Measurements from ENCODE around the gene RTN4. TPM values are rescaled to one million over a fixed set of nuclear protein-coding genes. Genes with fewer than 3 reads are reported as not detected.

The RTN4 gene
- total RNA-seq, 1 experiment from 2014 or later: 342 TPM

DNA sequence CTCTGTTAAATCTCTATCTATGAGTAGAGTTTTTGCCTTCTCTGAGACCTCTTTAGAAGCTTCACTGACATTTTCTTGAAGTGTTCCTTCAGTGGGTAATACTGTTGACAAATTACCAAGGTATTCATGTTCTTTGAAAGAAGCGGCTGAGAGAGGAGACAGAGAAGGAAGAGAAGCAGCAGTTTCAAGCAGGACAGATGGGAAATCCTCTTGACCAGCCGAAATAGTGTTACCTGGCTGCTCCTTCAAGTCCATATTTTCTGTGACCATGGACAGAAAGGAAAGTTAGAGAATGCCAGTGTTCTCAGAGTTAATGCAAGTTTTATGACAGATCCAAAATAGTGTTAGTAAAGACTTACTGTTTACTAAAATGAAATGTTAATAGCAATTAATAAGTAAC lies 23.0 kb downstream of the RTN4 start:
- H3K4me2 ChIP-seq: no peak overlapping the region
- H3K27me3 ChIP-seq (ENCODE audit: insufficient read depth, low read depth): no peaks in the 10 kb centered on the region
- DNase-seq: no peak
- TF ChIP-seq, protein P1, sequence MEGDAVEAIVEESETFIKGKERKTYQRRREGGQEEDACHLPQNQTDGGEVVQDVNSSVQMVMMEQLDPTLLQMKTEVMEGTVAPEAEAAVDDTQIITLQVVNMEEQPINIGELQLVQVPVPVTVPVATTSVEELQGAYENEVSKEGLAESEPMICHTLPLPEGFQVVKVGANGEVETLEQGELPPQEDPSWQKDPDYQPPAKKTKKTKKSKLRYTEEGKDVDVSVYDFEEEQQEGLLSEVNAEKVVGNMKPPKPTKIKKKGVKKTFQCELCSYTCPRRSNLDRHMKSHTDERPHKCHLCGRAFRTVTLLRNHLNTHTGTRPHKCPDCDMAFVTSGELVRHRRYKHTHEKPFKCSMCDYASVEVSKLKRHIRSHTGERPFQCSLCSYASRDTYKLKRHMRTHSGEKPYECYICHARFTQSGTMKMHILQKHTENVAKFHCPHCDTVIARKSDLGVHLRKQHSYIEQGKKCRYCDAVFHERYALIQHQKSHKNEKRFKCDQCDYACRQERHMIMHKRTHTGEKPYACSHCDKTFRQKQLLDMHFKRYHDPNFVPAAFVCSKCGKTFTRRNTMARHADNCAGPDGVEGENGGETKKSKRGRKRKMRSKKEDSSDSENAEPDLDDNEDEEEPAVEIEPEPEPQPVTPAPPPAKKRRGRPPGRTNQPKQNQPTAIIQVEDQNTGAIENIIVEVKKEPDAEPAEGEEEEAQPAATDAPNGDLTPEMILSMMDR (conservative IDR thresholded peaks at IDR 0.05): no peak
- TF ChIP-seq EZH2 (IDR thresholded peaks at IDR 0.05; ENCODE audit: low read depth): no peak
- peaks cover 94% of the 10 kb centered on the region for H3F3A ChIP-seq (ENCODE audit: insufficient read depth, low read depth)
- H3K79me2 ChIP-seq (ENCODE audit: low read depth): peaks cover 100% of the 10 kb centered on the region
- ChIA-PET CTCF (no interaction called here), POLR2A (ENCODE audit: unreplicated experiment) (no interaction called here)
- no TSS peak for BruUV-seq (replicated peaks)
- peaks cover 28% of the 10 kb centered on the region for H3K4me1 ChIP-seq (replicated peaks; ENCODE audit: insufficient read depth)
- peaks cover 100% of the 10 kb centered on the region for H4K20me1 ChIP-seq (ENCODE audit: insufficient read depth)
- H3K9me2 ChIP-seq (ENCODE audit: insufficient read depth): 0 out of 2 replicates have a peak, but pooled peaks cover 3% of the 10 kb centered on the region
- H2AFZ ChIP-seq: no peak overlapping the region
- H3K36me3 ChIP-seq (ENCODE audit: low read depth): peaks cover 55% of the 10 kb centered on the region
- intact Hi-C loops (cut with micrococcal nuclease; ENCODE audit: unreplicated experiment): no loop called here
- H3K9me3 ChIP-seq (ENCODE audit: insufficient read depth, low read depth): no peaks in the 10 kb centered on the region
- H3K27ac ChIP-seq: 0 out of 2 replicates have a peak overlapping the region, but pooled peaks have one; percentile 7
- H3K4me3 ChIP-seq: no peak overlapping the region

DNA sequence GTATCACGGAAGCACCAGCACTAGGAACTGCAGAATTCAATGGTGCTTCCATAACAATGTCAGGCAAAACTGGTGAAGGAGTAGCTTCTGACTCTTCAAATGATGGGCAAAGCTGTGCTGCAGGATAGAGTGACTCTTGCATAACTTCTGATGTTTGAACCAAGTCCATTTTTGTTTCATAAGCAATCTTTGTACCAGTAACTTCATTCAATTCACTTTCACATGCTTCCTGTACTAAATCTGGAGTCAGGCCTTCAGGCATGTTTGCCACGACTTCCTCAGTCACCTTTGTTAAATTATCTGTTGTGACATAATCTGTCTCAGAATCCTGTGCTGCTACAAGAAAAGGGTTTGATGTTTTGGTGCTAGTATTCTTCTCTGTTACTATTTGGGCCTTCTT lies 24.0 kb downstream of the RTN4 start:
- Histone ChIP-seq H3K4me3 (no peak overlapping the region), H3K4me2 (no peak overlapping the region), H3K9me3 (ENCODE audit: insufficient read depth, low read depth) (no peaks in the 10 kb centered on the region), H3K4me1 (replicated peaks; ENCODE audit: insufficient read depth) (peaks cover 24% of the 10 kb centered on the region), H3K9me2 (ENCODE audit: insufficient read depth) (0 out of 2 replicates have a peak, but pooled peaks cover 3% of the 10 kb centered on the region), H3K27ac (peak overlapping the region; percentile 7; the same call in 1 of the 2 replicates), H3K79me2 (ENCODE audit: low read depth) (peaks cover 100% of the 10 kb centered on the region), H3F3A (ENCODE audit: insufficient read depth, low read depth) (peaks cover 94% of the 10 kb centered on the region), H3K27me3 (ENCODE audit: insufficient read depth, low read depth) (no peaks in the 10 kb centered on the region), H2AFZ (no peak overlapping the region), H4K20me1 (ENCODE audit: insufficient read depth) (peaks cover 100% of the 10 kb centered on the region), H3K36me3 (ENCODE audit: low read depth) (peaks cover 57% of the 10 kb centered on the region)
- ChIA-PET POLR2A (ENCODE audit: unreplicated experiment) (no interaction called here), CTCF (no interaction called here)
- no peak for DNase-seq
- TF ChIP-seq, protein P1 (conservative IDR thresholded peaks at IDR 0.05): no peak
- TF ChIP-seq EZH2 (IDR thresholded peaks at IDR 0.05; ENCODE audit: low read depth): no peak
- no TSS peak for BruUV-seq (replicated peaks)
- intact Hi-C loops (cut with micrococcal nuclease; ENCODE audit: unreplicated experiment): no loop called here

DNA sequence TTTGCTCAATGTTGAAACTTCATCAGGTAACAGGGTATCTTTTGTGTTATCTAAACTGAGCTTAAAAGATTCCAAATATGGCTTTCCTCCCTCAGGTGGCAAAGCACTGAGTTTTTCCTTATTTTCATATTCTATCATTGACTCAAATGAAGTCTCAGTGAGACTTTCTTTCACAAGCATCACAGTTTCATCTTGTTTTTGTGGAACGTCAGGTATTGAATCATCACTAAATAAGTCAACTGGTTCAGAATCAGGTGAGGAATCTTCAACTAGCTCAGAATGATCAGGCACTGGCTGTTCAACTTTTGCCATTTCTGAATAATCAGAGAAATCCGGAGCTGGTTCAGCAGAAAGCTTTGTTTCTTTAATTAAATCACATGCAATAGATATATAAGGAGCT lies 24.6 kb downstream of the RTN4 start:
- no peak for DNase-seq
- intact Hi-C loops (cut with micrococcal nuclease; ENCODE audit: unreplicated experiment): no loop called here
- ChIA-PET CTCF (no interaction called here), POLR2A (ENCODE audit: unreplicated experiment) (no interaction called here)
- H2AFZ ChIP-seq: no peak overlapping the region
- no peaks in the 10 kb centered on the region for H3K27me3 ChIP-seq (ENCODE audit: insufficient read depth, low read depth)
- peaks cover 99% of the 10 kb centered on the region for H3F3A ChIP-seq (ENCODE audit: insufficient read depth, low read depth)
- H3K4me1 ChIP-seq (replicated peaks; ENCODE audit: insufficient read depth): peaks cover 24% of the 10 kb centered on the region
- peaks cover 100% of the 10 kb centered on the region for H3K79me2 ChIP-seq (ENCODE audit: low read depth)
- H3K9me3 ChIP-seq (ENCODE audit: insufficient read depth, low read depth): no peaks in the 10 kb centered on the region
- H3K4me3 ChIP-seq: no peak overlapping the region
- BruUV-seq (replicated peaks): no TSS peak
- no peak overlapping the region for H3K4me2 ChIP-seq
- H3K27ac ChIP-seq: 0 out of 2 replicates have a peak overlapping the region, but pooled peaks have one; percentile 1
- peaks cover 60% of the 10 kb centered on the region for H3K36me3 ChIP-seq (ENCODE audit: low read depth)
- 0 out of 2 replicates have a peak, but pooled peaks cover 3% of the 10 kb centered on the region for H3K9me2 ChIP-seq (ENCODE audit: insufficient read depth)
- no peak for TF ChIP-seq EZH2 (IDR thresholded peaks at IDR 0.05; ENCODE audit: low read depth)
- TF ChIP-seq, protein P1 (conservative IDR thresholded peaks at IDR 0.05): no peak
- H4K20me1 ChIP-seq (ENCODE audit: insufficient read depth): peaks cover 100% of the 10 kb centered on the region

Data from PC-9 (cell line).